HG03139 (cell line): ENCODE measurements around the gene MLX.
"Not testable (repeated sequence)": the region's sequence is repeated elsewhere in the genome, so short reads cannot be mapped to it uniquely, and the experiment has no call there.

Experiments
- ATAC-seq: cut with Tn5 transposase; IDR thresholded peaks from one replicate; pipeline ENCODE4 v1.9.1; 2021; ENCODE audit not compliant: unreplicated experiment

Gene MLX

DNA sequence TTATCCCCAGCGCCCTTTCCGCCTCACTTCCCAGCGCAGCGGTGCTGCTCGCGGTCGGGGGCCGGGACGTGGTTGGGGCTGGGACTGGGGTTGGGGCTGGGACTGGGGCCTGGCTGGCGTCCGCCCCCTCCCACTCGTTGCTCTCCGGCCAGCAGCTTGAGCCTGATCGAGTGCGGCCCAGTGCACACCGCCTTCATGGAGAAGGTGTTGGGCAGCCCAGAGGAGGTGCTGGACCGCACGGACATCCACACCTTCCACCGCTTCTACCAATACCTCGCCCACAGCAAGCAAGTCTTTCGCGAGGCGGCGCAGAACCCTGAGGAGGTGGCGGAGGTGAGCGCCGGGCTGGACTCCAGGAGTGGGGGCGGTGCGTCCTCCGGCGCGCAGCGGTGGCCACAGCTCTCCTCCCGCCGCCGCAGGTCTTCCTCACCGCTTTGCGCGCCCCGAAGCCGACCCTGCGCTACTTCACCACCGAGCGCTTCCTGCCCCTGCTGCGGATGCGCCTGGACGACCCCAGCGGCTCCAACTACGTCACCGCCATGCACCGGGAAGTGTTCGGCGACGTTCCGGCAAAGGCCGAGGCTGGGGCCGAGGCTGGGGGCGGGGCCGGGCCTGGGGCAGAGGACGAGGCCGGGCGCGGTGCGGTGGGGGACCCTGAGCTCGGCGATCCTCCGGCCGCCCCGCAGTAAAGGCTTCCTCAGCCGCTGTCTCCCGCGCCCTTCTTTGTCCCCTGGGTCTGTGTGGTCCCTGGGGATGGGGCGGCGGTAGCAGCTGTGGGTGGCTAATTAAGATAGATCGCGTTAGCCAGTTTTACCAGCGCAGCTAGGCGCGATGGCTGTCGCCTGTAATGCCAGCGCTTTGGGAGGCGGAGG is 12.4 kb upstream of the MLX start:
- peak; percentile 61 for ATAC-seq

DNA sequence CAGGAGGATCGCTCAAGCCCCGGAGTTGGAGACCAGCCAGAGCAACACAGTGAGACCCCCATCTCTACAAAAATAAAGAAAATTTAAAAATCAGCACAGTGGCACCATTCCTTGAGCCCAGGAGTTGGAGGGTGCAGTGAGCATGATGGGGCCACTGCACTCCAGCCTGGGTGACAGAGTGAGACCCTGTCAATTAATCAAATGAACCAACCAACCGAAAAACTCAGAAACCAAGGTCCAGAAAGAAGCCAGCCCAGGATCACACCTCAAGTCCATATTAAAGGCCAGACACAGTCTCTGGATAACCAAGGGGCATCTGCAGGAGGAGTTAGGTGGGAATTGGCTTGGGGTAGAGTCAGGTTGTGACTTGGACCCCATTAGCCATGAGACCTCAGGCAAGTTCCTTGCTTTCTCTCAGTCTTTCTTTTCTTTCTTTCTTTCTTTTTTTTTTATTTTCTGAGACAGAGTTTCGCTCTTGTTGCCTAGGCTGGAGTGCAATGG is 11.7 kb upstream of the MLX start:
- no peak for ATAC-seq

DNA sequence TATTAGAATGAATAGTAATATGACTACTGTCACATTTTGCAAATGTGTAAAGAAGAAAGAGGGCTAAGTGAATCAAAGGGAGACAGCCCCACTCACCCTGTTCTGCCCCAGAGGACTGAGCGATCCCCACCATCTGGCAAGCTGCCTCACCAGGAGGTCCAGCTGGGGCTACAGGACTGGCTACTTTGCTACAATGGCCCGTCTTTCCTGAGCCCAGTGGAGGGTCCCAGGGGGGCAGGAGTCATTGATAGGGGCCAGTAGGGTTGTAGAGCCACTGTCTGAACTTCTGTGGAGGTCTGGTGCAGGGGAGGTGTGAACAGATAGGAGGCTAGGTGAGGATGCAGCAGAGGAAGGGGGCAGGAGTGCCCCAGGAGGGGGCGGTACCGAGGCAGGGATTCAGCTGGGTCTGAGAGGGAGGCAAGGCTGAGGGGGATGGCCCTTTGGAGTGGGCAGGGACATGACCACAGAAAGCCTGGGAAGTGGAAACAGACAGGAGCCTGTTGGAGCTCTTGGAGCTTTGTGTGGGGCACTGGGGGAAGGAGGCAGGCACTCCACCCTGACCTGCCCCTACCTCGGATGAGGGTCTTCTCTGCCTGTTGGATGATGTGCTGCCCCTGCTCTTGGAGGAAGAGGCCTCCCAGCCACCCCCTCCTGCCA is 10.8 kb upstream of the MLX start:
- not testable (repeated sequence) for ATAC-seq

GRCh38 chr17:42559075-42559474 is 7.8 kb upstream of the MLX start:
- ATAC-seq: no peak

GRCh38 chr17:42560246-42560645 is 6.7 kb upstream of the MLX start:
- no peak for ATAC-seq

DNA sequence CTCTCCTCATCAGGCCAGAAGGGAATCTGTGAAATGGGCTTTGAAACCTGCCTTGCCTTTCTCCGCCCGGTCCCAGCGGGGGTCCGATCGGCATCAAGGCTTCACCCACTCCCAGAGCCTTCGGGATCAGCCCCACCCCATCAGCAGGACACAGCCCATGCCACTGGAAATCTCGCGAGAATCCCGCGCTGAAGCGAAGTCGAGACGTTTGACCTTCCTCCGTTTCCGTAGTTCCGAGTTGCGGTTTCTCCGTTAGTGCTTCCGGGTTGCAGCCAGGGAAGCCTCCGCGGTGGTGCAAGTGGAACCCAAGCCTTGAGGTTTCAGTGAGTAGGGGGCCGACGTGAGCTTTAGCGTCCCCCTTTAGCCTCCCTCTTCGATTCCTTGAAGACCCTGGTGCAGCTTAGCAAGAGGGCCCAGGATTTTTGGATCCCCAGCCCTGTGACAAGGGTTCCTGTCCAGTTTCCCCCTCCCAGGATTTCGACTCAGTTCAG is 5.0 kb upstream of the MLX start, which contains the start of gene COASY:
Gene COASY, plus strand, starts transcription at position 252 of the 491 bp plus-strand sequence. CDS start 475 bp downstream, outside the sequence.
- no peak for ATAC-seq

GRCh38 chr17:42562388-42563142 is 4.3 kb upstream of the MLX start:
- no peak for ATAC-seq

GRCh38 chr17:42563143-42563509 is 3.8 kb upstream of the MLX start:
- no peak for ATAC-seq

DNA sequence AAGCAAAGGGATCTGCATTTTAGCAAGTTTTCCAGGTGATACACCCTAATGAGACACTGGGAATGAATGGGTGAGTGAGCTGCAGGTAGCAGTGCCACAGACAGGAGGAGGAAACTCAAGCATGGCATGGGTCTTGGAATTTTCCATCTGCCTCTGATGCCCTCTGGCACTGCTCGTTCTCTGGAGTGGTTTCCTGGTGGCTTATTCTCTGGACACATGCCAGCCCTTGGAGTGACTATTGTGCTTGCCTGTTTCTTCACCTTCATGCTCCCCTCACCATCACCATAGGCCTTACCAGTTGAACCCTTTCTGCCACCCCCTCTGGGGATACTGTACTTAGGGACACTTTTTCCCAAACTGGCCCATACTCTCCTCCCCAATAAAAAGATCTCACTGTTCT is 3.4 kb upstream of the MLX start:
- no peak for ATAC-seq

DNA sequence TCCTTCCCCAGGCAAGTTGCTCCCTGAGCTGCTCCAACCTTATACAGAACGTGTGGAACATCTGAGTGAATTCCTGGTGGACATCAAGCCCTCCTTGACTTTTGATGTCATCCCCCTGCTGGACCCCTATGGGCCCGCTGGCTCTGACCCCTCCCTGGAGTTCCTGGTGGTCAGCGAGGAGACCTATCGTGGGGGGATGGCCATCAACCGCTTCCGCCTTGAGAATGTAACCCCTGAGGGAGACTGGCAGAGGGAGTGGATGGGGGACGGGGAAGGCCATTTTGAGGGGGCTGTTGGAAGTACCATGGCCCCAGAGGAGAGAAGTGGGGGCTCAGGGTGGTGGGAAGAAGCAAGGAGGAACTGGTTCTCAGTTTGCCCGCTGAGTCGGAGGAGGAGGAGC is 3.0 kb upstream of the MLX start:
- no peak for ATAC-seq

GRCh38 chr17:42564815-42565522 is 1.9 kb upstream of the MLX start:
- ATAC-seq: no peak

GRCh38 chr17:42565523-42566214 is 1.2 kb upstream of the MLX start:
- ATAC-seq: no peak

DNA sequence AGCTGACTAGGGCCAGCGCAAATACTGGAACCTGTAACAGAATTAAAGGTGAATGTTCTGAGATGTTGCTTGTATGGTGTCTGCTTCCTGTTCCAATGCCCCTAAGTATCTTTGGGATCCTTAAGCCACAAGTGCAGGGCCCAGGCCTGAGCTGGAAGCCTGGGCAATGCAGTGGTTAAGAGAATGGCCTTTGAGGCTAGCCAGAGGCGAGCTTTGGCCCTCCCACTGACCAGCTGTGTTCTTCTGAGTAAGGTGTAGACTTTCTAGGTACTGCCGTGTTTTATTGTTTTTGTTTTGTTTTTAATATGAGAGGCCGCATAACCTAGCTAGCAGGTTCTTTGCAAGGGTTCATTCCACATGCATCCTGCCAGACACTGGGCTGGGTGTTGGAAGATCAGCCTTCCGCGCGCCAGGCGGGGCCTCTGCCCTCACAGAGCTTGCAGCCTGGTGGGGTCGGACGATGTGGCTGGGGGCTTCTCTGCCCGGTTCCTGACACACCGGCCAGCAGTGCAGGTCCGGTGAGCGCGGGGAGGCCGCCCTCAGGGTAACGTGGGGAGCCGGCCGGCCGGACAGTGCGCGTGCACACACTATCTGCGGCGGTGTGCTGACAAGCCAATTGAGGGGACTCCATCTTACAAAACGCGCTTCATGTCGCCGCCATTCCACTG is 551 bp upstream of the MLX start:
- no peak for ATAC-seq

GRCh38 chr17:42568341-42569111 is 1.6 kb downstream of the MLX start:
- no peak for ATAC-seq

DNA sequence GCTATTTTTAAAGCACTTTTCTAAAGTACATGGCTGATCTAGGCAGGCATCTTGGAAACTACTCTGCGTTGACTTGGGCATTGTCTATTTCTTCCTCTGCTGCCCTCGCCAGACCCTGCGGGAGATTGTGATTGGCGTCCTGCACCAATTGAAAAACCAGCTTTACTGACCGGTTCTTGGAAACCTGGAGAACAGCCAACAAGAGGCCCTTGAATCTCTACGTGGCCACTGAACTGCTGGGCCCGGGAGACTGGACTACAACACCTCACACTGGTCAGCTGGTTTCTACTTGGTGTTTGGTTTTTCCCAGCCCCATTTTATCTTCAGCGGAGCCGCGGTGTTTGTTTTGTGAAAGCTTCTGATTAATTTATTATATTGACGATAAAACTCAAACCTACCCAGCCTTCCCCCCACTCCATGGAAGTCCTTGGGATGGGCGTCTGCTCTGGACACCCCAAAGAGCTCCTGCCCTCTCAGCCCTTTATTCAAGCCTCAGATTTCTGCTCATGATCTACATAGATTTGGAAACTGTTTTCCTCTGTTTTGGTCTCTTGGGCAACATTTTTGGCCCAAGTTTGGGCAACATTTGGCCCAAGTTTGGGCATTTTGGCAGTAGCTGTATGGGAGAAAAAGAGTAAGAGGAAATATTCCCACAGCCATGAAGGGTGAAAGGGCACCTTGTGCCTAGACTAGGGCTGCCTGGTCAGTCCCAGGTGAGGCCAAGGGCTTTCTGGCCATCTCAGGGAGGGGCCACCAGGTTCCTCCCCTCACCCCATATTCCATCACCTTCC is 4.7 kb downstream of the MLX start:
- ATAC-seq: no peak

DNA sequence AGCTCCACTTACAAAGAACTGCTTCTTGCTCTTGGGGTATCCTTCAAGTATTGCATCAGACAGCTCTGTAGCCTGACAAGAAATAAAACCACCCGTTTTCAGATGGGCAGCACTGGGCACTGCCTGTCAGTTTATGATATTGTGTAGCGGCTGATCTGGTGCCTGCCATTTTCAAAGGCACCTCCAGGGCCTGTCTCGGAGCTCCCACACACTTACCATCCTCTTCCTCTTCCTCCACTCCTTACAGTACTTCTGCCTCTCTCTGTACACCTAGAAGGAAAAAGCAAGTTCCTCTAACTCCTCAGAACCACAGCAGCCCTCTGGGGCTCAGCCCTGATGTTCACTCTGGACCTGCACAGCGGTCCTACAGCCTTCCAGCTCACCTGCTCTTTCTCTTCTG is 6.2 kb downstream of the MLX start:
- no peak for ATAC-seq

- no peak for ATAC-seq
Measured at GRCh38 chr17:42574463-42574862, 7.6 kb downstream of the MLX start.

DNA sequence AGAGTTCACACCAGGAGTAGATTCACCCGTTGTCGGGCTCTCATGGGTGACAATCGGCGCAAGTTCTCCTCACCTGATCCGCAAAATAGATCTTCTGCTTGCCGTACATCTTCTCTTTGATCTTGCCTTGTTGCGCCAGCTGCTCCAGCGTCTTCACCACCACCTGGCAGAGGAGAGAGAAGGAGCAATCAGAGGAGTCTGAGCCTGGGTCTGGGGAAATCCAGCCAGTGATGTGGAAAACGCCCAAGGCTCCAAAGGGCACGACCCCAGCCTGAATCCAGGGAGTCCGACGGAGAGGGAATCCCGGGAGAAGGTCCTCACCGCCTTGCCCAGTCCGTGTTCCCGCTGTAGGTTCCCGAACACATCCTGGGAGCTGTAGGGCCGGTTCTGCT is 10.2 kb downstream of the MLX start:
- ATAC-seq: no peak
